ENCODE measurements around the gene DMTF1.

- TF ChIP-seq CTCF (conservative IDR thresholded peaks at IDR 0.05; ENCODE audit: low read depth, low read length) (no peak), EZH2 (IDR thresholded peaks at IDR 0.05; ENCODE audit: borderline replicate concordance, low read depth, low read length, poor library complexity, severe bottlenecking) (no peak)
Measured at GRCh38 chr7:87119581-87119980, 32.7 kb upstream of the DMTF1 start.
